Skeletal muscle cell (primary cell): ENCODE results near the gene IL19.
"Not testable (repeated sequence)": the region's sequence is repeated elsewhere in the genome, so short reads cannot be mapped to it uniquely, and the experiment has no call there.

Experiments
- DNase-seq: peaks from one replicate; pipeline ENCODE4 v3.0.0-alpha.2; 2010; ENCODE audit warnings: low read depth
- H3K4me3 ChIP-seq: 2 replicates; pipeline ENCODE4 v1.5.1; 2011; ENCODE audit warnings: low read depth, mild to moderate bottlenecking, control low read depth, low read length, moderate library complexity

Gene IL19

DNA sequence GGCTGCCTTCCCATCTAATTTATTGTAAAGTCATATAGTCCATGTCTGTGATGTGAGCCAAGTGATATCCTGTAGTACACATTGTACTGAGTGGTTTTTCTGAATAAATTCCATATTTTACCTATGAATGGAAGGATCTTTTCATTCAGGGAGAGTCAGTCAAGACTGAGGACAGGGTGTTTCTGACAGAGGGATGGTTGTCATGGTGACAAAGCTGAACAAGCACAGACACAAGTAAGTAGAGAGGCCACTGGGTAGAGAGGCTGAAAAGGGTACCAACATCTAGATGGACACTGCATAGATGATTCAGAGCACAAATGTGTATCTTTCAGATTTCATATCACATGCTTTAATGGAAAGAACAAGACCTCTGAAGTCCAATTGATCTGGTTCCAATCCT, 72.3 kb downstream of the IL19 start:
- no peak overlapping the region for H3K4me3 ChIP-seq
- DNase-seq: no peak

DNA sequence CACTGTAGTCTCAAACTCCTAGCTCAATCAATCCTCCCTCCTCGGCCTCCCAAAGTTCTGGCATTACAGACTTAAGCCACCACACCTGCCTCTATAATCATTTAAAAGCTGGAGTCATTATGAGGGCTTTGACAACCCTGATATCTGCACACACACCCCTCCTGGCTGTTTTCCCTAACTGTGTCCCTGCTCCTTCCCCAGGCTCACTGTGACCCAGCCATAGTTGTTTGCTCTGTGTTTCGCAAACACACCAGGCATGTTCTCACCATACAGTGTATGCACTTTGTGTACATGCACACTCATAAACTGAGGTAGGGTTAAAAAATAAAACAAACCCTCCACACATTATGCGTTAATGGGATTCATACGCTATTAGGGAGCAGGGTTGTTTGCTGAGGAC, 73.1 kb downstream of the IL19 start:
- H3K4me3 ChIP-seq: no peak overlapping the region
- no peak for DNase-seq

DNA sequence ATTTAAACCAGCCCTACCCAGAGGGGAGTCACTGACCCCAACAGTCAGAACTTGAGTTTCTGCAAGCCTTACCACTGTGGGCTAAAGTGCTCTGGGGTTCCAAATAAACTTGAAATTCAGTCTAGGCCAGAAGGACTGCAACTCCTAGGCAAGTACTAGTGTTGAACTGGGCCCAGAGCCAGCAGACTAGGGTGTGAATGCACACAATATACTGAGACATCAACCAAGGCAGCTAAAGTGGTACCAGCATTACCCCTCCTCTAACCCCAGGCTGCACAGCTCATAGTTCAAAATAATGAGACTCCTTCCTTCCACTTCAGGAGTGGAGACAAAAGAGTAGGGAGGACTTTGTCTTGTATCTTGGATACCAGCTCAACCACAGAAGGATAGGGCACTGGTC, 75.9 kb downstream of the IL19 start:
- DNase-seq: no peak
- no peak overlapping the region for H3K4me3 ChIP-seq

DNA sequence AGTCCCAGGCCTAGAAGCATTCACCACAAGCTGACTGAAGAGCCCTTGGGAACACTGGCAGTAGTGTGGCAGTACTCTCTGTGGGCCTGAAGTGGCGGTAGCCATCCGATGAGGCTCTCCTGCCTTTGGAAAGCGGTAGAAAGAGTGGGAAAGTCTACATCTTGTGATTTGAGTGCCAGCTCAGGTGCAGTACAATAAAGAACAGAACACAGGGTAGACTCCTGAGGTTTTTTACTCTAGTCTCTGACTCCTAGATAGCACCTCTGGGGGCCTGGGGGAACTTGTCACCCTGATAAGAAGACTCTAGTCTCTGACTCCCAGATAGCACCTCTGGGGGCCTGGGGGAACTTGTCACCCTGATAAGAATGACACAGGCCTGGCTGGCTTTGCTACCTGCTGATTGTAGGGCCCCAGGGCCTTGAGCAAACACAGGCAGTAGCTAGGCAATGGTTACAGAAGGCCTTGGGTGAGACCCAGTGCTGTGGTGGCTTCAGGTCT, 76.8 kb downstream of the IL19 start:
- H3K4me3 ChIP-seq: no peak overlapping the region
- DNase-seq: no peak

DNA sequence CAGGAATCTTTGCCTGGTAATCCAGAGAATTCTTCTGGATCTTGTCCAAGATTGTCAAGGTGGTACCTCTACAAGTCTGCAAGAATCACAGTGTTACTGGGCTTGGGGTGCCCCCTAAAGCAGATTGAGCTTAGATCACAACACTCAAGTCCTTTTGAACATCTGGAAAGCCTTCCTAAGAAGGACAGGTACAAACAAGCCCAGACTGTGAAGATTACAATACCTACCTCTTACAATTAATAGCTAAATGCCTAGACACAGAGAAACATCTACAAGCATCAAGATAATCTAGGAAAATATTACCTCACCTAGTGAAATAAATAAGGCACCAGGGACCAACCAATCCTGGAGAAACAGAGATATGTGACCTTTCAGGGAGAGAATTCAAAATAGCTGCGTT, 77.4 kb downstream of the IL19 start:
- DNase-seq: no peak
- no peak overlapping the region for H3K4me3 ChIP-seq

DNA sequence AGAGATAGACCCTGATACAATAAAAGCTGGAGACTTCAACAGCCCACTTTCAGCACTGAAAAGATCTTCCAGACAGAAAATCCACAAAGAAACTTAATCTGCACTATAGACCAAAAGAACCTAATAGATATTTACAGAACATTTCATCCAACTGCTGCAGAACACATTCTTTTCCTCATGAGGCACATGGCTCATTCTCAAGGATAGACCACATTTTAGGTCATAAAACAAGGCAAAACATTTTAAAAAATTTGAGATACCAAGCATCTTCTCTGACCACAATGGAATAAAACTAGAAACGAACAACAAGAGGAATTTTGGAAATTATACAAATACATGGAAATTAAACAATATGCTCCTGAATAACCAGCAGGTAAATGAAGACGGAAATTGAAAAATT, 79.8 kb downstream of the IL19 start:
- no peak overlapping the region for H3K4me3 ChIP-seq
- DNase-seq: no peak

DNA sequence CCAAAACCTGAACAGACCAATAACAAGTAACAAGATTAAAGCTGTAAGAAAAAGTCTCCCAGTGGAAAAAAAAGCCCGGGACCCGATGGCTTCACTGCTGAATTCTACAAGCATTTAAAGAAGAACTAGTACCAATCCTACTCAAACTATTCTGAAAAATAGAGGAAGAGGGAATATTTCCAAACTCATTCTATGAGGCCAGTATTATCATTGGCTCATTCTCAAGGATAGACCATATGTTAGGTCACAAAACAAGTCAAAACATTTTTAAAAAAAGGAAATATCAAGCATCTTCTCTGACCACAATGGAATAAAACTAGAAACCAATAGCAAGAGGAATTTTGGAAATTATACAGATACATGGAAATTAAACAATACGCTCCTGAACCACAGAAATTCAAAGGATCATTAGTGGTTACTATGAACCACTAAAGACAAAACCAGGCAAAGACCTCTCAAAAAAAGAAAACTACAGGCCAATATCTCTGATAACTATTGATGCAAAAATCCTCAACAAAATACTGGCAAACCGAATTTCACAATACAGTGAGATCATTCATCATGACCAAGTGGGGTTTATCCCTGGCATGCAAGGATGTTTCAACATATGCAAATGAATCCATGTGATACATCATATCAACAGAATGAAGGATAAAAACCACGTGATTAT, 80.9 kb downstream of the IL19 start:
- DNase-seq: peak; percentile 68

DNA sequence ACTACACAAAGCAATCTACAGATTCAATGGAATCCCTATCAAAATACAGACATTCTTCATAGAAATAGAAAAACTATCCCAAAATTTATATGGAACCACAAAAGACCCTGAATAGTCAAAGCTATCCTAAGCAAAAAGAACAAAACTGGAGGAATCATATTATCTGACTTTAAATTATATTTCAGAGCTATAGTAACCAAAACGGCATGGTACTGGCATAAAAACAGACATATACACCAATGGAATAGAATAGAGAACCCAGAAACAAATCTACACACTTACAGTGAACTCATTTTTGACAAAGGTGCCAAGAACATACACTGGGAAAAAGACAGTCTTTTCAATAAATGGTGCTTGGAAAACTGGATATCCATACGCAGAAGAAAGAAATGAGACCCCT, 82.1 kb downstream of the IL19 start:
- DNase-seq, H3K4me3 ChIP-seq: not testable (repeated sequence)

More for the DNA sequence above, 80.9 kb downstream of the IL19 start:
- no peak overlapping the region for H3K4me3 ChIP-seq

DNA sequence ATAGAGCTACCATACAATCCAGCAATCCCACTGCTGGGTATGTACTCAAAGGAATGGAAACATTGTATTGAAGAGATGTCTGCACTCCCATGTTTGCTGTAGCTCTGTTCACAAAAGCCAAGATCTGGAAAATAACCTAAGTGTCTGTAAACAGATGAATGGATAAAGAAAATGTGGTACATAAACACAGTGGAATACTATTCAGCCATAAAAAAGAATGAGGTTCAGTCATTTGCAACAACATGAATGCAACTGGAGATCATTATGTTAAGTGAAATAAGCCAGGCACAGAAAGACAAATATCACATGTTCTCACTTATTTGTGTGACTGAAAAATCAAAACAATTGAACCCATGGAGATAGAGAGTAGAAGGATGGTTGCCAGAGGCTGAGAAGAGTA, 83.1 kb downstream of the IL19 start:
- not testable (repeated sequence) for DNase-seq

DNA sequence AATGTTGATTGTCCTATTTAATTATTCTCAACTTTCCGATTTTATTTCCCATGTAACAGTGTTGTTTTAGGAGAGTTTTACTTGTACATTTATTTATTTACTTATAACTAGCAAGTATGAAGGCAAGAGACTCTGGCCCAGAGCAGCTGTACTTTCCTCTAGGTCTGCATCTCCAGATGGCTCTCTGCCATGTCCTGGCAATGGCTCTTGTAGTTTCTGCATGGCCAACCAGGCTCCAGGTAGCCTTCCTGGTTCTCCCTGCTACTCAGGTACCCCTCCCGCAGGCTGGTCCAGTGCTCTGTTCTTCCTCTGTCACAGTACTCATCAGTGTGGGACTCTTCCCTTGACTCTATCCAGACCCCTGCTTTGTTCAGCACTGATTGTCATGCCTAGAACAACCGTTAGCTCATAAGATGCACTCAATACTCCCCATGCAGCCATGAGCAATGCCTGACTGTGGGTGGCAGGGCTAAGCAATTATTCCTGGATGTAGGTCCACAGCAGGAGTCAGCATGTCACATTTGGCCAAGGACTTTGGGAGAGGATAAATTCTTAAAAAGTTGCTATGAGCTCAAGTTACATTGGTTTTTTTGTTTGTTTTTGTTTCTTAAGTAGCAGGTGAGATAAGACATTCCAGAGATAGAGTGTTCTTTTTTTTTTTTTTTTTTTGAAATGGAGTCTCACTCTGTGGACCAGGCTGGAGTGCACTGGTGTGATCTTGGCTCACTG, 84.0 kb downstream of the IL19 start:
- no peak overlapping the region for H3K4me3 ChIP-seq
- DNase-seq: no peak

More for the DNA sequence above, 83.1 kb downstream of the IL19 start:
- not testable (repeated sequence) for H3K4me3 ChIP-seq

DNA sequence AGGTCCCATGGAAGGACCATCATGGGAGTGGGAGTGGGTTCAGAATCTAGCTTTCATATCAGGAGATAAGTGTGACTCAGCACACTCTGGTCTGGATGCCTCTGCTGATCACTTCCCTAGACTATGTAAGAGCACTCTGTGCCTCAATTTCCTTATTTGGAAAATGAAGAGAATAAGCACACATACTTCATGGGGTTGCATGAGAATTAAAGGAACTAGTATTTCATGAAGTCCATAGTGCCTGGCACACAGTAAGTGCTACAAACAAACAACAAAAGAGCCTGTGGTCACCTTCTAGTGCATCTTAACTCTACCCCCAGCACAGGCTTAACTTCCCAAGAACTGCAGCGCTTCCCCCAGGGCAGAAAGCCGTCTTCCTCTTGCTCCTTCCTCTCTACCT, 85.3 kb downstream of the IL19 start:
- no peak for DNase-seq
- H3K4me3 ChIP-seq: no peak overlapping the region

DNA sequence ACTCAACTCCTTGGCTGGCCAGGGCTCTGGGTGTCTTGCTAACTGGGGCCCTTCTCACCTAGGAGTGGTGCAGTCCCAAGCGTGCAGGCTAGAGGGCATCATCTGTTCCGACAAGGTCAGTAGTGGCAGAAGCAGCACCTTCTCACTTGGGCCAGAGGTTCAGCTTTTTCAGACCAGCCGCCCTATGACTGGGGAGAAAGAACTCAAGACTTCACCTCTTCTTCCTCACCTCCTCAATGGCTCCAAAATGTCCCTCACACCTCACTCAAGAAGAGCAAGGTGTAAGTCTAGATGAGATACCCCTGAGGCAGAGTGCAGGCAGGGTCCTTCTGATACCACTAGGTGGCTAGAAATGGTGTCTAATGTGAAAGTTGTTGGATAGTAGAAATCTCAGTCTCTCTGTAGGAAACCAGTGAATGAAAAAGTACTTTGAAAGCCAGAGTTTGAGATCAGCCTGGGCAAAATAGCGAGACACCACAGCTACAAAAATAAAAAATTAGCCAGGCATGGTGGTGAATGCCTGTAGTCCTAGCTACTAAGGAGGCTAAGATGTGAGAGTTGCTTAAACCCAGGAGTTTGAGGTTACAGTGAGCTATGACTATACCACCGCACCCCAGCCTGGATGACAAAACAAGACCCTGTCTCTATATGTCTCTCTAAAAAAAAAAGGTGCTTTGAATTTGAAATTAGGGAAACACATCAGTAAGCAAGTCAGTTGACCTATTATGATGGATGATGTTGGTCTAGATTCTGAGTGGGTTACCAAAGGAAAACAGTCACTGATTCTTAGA, 86.3 kb downstream of the IL19 start:
- no peak overlapping the region for H3K4me3 ChIP-seq
- DNase-seq: no peak

DNA sequence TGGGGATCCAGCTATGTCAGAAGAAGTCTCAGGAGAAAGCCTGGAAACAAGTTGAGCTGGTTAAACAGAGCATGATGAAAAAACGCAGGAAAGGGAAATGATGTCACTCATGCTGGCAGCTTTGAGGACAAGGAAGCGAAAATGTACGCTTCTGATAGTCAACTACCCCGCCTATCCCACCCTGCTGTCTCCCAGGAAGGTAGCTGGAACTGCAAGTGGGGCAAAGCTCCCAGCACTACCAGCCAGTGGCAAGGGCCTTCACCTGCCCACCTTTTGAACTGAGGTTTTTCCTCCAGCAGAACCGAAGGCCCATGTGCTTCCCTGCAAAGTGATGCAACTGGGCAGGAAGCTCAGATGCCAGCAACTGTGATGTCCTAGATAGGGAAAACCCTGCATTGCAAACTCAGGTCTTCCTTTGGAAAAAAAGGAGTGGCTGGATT, 88.5 kb downstream of the IL19 start:
- no peak overlapping the region for H3K4me3 ChIP-seq
- DNase-seq: no peak

DNA sequence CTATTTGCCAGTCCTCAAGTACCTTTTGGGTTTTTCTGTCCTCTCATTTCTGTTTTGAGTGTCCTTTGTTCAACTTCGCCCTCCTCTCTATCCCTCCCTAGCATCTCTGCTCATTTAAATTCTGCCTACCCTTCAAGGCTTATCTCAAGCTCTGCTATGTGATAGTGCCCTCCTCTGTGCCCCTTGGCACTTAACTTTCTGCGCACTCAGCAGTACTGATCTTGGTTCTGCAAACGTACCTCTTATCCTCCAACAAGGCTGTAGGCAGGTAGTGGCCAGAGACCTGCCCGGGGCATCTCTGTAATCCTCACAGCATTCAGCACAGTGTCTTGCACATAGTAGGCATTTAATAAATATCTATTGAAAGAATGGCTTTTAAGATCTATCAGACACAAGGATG, 89.6 kb downstream of the IL19 start:
- no peak overlapping the region for H3K4me3 ChIP-seq
- no peak for DNase-seq

DNA sequence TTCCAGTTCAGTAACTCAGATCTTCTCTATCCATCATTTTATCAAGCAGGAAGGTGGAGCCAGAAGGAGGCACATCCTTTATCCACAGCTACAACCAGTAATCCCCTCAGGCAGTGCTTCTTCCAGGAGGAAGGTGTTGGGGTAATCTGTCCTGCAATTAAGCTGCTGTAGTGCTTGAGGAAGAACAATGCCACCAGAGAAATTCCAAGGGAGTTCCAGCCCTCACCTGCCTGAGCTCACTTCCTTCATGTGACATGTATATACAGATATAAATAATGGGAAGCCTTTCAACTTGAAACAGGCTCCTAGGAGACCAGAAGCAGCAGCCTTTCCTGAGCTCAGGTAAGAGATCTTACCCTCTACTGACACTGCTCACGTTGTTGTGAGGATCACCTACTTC, 92.7 kb downstream of the IL19 start:
- H3K4me3 ChIP-seq: no peak overlapping the region
- DNase-seq: no peak

DNA sequence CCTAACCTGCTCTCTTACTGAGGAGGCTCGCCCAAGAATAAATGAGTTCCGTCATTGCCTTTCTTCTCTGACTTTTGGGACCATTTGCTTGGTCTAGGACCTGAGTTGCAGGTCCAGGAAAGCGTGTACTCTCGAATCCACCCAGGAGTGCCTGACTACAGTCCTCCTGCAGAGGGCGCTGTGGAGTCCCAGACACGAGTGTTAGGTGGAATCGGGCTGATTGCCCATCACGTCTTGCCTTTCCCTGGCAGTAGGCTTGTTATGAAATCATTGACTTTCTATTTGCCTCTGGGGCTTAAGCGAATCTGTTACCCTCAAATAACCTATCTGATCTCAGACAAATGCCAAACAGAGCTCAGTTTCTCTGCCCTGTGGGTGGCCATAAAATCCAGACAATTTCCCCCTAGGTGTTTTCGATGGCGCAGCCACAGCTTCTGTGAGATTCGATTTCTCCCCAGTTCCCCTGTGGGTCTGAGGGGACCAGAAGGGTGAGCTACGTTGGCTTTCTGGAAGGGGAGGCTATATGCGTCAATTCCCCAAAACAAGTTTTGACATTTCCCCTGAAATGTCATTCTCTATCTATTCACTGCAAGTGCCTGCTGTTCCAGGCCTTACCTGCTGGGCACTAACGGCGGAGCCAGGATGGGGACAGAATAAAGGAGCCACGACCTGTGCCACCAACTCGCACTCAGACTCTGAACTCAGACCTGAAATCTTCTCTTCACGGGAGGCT, 94.5 kb downstream of the IL19 start, which contains the start of gene IL20:
TSS of gene IL20 (plus strand) at position 685 of the 733 bp plus-strand sequence. CDS start 230 bp downstream, outside the sequence.
- DNase-seq: peak; percentile 56
- no peak within 1 kb of the TSS for H3K4me3 ChIP-seq

DNA sequence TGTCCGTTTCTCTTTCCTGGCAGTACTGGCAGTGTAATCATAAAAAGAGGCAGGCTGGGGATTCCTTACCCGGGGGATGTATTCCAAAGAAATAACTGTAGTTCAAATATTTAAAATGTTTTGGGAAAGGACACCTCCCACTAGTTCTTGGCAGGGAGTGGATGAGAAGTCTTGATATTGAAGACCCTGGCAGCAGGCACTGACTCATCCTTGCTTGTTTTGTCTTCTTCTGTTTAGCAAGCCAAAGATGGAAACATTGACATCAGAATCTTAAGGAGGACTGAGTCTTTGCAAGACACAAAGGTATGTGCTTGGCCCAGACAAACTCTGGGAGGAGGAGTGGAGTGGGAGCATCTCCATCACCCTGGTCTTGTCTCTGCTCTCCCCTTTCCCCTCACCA, 95.5 kb downstream of the IL19 start:
- no peak for DNase-seq
- H3K4me3 ChIP-seq: no peak overlapping the region

DNA sequence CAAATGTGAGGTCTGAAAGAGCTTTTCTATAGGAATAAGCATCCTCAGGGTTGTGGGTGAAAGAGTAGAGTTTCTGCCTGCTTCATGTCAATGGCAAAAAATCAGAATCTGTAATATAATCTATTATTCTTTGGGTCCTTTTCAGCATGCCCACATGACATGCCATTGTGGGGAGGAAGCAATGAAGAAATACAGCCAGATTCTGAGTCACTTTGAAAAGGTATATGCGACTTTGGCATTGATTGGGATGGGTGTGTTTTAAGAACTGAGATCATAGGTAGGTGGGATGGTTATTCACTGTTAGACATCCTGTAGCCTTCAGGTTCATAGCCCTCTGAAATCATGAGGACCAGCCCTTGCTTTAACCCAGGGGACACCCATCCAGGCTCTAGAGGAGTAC, 96.7 kb downstream of the IL19 start:
- no peak overlapping the region for H3K4me3 ChIP-seq
- no peak for DNase-seq

DNA sequence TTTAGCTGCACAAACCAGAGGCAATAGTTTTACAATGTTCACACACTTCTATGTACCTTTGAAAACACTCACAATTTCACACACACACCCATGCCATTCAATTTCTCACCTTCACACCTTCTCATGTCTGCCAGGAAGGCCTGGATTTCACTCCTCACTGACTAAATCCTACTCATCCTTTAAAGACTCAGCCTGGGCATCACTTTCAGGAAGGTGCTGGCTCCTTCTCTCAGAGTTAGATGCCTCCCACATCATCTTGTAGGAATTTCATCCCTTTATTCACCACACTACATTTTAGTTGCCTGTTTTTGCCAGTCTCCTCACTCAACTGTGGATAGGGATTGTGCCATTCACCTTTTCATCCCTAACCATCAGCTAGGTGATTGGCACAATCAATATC, 97.1 kb downstream of the IL19 start:
- no peak overlapping the region for H3K4me3 ChIP-seq
- no peak for DNase-seq

DNA sequence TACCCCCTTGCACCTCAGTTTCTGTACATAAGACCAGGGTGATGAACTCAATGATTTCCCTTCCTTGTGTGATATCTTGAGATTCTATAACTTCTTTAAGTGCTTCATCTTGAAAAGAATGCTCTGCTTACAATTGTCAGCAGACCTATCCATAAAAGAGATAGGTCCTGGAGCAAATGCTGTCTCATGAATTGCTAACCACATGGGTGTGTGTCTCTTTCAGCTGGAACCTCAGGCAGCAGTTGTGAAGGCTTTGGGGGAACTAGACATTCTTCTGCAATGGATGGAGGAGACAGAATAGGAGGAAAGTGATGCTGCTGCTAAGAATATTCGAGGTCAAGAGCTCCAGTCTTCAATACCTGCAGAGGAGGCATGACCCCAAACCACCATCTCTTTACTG, 97.7 kb downstream of the IL19 start:
- no peak overlapping the region for H3K4me3 ChIP-seq
- DNase-seq: no peak
